ENCODE results near the gene IL17RD.

GRCh38 chr3:57164217-57164656 lies 916 bp downstream of the IL17RD start:
- no peak for TF ChIP-seq POLR2A (IDR thresholded peaks at IDR 0.05; ENCODE audit: low read length)
- no peak for TF ChIP-seq MYC (IDR thresholded peaks at IDR 0.05; ENCODE audit: borderline replicate concordance, low read length)
- no peak for TF ChIP-seq SREBF2 (IDR thresholded peaks at IDR 0.05)
- no peak for TF ChIP-seq CBX8 (IDR thresholded peaks at IDR 0.05)
- no peak for TF ChIP-seq JUN (IDR thresholded peaks at IDR 0.05)
- TF ChIP-seq MAFK (IDR thresholded peaks at IDR 0.05; ENCODE audit: partially characterized antibody) = no peak
- no peak for TF ChIP-seq TP53 (CRISPR knock-in tag; IDR thresholded peaks at IDR 0.05)
- TF ChIP-seq REST (IDR thresholded peaks at IDR 0.05) = no peak
- no peak for TF ChIP-seq KDM1A (IDR thresholded peaks at IDR 0.05; ENCODE audit: low read depth)
- TF ChIP-seq RFX5 (IDR thresholded peaks at IDR 0.05) = no peak
- TF ChIP-seq MAX (IDR thresholded peaks at IDR 0.05) = no peak
- no peak for TF ChIP-seq EP300 (IDR thresholded peaks at IDR 0.05)
